Occipital lobe (tissue), 2 donors: Measurements from ENCODE around the gene LINC01488. TPM values are rescaled to one million over a fixed set of nuclear protein-coding genes. Genes with fewer than 3 reads are reported as not detected.

Experiments used
- DNase-seq: peaks from one replicate; lab custom pipeline; 2025; lab: John Stamatoyannopoulos, UW
- total RNA-seq: library from RNA; depleted of rRNA; stranded (reverse); fragments of >200 nt; gene quantifications from one replicate; pipeline ENCODE4 v1.2.3, GENCODE V29; 2014

LINC01488 gene
- total RNA-seq, 1 donor from 2014 or later, result not detected

DNA sequence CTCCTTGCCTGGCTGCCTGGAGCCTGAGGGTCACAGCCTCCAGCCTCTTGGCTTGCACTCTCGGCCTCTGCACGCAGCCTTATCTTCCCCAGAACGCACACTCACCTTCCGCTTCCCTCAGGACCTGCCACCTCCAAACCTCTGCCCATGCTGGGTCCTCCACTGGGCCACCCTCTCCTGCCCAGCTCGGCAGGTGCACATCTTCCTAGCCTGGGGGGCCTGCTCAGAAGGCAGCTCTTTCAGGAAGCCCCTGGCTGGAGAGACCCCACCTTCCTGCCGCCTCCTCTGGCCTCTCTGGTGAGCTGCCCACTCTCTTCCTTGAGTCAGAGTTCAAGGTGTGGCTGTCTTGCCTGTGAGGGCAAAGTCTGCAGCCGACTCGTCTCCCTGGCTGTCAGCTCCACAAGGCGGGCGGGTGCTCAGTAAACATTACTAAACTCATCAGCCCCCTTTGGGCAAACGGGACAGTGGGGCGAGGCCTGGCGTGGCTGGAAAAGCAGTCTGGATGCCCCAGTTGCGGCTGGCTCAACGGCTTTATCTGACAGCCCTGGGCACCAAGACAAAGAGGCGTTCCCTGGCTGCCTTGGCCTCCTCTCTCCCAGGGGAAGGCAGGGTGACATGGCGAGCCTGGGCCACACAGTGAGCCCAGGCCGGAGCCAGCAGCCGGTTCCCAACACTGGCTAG, 1.7 kb upstream of the LINC01488 start:
- no peak for DNase-seq

DNA sequence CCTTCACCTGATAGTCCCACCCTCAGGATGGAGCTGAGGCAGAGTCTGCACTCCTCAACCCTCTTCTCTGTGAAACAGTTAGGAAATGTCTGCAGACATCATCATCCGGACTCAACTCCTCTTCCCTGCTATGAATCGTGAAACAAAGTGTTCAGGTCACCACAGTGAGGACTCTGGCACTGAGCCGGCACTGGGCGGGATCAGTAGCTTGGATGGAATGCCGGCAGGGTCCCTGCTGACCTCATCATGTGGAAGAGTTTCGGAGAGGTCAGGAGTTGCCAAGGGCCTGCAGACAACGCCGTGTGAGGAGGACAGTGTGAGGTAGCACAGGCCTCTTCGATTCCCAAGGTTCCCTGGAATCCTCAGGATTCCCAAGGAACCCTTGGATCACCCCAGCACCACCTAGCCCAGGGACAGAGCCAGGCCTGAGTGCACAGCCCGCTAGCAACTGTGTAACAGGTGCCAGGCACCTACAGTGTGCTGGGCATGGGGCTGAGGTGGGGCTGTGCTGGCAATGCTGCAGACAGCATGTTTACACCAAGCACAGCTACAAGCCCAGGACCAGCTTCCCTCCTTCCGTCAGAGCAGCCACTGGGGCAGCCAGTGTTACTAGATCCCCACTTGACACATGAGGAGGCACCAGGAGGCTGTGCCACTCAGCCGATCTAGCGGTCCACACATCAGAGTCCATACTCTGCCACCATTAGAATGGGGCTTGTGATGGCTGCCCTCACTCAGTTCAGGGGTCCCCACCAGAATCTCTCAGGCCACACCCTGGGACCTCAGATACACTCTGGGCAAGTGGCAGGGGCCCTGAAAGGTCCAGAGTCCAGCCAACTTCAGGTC, 693 bp upstream of the LINC01488 start:
- DNase-seq, result no peak

DNA sequence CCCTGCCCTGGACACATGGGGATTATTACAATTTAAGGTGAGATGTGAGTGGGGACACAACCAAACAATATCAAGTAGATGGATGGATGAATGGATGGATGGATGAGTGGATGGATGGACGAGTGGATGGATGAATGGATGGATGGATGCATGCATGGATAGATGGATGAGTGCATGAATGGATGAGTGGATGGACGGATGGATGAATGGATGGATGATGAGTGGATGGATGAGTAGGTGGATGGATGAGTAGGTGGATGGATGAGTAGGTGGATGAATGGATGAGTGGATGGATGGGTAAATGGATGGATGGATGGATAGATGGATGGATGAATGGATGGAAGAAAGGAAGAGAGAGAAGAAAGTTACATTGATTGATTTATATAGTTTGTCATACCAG, 859 bp downstream of the LINC01488 start:
- no peak for DNase-seq

DNA sequence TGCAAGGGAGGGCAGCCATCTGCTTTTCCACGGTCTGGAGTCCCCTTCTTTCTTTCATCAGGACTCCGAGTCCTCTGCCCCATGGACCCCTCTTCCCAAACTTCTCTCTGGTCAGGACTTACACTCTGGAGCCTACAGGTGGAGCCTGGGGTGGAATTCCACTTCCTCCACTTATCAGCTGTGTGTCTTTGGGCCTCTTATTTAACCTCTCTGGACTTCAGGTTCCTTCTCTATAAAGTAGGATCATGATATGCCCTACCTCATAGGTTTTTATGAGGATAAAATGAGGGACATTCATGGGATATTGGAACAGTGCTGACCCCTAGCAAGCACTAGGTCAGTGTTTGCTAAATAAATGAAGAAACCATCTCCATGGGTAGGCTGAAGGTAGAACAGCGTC, 1.7 kb downstream of the LINC01488 start:
- no peak for DNase-seq

DNA sequence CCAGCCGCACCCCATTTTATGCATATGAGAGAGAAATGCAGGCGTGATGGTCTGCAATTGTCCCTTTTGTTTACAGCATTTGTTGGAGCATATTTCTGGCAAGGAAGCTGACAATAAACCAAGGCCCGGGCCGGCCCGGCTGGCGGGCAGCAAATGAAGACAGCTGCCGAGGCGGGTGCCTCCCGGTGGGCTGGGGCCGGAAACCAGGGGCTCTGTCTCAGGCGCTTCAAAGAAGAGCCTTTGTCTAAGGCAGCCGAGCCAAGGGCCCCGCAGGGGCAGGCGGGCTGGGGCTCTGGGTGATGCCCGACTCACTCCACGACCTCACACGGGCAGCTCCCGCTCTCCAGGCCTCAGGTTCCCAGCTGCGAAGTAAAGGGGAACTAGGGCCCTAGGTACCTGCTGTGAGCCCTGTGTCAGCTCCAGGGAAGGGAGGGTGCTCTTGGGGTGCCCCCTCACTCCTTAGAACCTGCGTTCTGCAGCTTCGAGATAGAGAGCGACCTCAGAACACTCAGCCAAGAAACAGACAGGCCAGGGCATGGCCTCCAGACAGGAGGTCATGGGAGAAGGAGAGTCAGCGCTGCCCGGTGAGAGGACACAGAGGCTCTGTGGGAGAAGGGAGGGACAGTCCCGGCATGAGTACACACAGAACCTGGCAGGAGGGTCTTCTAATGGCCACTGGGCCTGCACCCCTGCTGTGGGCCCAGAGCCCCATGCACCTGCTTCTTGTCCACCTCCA, 2.4 kb downstream of the LINC01488 start:
- no peak for DNase-seq

DNA sequence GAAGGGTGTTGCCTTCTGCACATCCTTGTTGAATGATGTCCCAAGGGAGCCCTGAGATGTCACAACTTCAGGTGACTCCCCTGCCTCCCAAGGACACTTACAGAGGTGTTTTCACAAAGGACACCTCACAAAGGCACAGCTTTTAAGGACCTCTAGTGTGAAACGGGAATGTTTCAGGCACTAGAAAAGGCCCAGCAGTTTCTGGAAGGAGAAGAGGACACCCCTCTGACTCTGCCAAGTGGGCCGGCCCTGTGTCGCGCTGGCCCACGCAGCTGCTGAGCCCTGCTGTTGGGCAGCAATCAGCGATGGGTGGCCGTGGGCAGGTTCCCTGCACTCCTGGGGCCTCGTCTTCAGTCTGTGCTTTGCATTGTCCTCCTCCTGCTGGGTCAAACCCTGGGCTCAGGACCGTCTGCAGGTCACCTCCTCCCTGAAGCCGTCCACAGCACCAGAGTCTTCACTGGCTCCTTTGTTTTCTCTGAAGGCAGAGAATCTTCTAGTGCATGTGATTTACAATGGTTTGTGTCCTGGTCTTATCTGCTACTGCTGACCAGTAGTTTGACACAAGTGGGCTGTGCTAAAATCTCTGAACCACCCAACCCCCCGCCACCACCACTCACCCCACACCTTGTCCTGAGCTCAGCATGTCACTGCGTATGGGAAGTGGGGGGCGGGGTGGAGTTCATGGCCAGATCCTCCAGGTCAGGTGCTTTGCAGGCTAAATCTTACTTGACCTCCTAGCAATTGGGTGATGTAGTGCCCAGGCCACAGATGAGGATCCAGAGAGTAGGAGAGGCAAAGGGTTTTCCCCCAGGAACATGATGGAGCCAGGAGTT, 3.2 kb downstream of the LINC01488 start:
- no peak for DNase-seq

DNA sequence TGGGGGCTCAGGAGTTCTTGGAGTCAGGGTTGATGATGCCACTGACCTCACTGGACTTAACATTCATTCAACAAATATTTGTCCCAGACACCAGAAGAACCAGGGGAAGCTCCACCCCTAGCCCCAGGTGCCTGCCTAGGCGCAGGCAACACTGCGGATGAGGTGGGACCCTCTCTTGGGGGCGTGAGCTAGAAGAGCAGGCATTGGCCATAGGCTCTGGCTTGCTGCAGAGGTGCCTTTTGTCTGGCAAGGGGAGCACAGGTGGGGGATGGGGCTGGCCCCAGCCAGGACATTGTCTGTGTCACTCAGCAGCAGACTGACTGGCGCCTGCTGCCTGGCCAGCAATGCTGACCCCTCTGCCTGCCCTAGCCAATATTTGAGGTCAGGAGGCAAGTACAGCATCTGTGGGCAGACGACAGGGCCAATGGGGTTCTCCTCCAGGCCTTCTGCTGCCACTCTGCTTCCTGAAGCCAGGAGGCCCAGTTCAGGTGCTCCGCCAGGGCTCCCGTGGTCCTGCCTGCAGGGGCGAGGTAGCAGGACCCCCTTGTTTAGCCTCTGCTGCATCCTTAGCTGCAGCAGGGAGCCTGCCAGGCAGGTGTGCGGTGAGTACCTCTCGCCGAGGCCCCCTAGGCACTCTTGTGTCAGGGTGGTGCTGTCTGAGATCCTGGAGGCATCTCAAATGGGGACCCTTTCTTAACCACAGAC, 4.0 kb downstream of the LINC01488 start:
- DNase-seq, result no peak

DNA sequence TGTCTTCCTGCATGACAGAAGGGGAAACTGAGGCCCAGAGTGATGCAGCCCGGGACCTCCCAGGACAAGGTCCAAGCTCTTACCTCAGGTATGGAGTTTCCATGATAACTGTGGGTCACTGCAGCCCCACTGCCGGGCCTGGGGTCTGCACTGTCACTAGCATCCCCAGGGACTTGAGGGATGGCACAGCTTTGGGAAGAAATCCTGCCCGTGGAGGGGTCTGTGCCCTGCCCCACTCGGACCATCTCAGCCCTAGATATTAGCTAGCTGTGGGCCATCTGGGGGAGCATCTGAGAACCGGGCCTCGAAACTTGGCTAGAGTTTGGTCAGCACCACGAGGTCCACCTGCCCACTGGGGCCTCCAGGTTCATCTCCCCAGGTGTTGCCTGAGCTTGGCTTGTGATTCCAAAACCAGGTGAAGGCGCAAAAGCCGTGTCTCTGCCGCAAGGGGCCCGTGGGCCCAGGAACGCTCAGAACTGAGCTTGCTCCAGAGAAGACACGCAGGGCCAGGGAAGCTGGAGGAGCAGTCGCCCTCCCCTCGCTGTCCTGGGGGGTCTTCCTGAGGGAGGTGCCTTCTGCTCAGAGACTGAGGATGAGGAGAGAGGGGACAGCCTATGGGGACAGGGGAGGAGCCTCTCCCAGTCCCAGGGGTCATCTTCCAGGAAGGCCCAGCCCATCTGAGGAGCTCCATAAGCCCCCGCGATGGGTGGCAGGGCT, 4.8 kb downstream of the LINC01488 start:
- no peak for DNase-seq

DNA sequence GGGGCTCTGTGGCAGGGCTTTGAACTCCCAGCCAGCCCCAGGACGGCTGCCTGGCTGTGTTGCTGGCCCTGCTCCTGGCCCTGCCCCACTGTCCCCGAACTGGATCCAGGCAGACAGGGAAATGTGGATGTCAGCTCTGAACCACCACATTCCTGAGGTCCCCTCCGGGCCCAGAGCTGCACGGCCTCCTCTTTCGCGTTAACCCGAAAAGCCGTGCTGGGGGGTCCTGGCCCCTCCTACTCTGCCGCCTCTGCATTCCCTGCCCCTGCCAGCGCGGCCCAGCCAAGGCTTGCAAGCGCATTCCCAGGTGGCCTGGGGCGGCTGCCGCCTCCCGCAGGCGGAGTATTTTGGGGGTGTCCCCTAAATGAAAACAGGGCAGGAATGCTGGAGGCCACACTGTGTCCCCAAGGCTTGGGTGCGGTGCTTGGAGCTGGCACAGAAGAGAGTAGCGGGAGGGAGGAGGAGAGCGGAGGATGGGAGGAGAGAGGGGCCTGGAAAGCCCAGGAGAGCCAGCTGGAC, 5.4 kb downstream of the LINC01488 start:
- no peak for DNase-seq

DNA sequence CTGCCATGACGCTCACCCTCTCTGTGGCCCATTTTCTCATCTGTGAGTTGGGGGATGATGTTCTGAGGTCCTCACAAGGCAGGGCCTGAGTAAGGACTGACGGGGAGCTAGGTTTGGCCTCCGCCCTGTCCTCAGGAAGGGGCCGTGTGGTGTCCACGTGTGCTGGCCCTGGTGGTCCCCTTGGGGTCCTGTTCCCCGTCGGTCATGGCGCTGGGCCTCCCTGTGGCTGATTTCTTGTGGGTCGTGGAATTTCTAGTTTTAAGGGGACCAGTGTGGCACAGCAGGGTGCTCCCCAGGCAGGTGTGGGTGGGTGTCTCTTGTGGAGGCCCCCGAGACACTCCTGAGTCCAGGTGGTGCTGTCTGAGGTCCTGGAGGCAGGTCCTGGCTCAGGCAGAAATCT, 5.9 kb downstream of the LINC01488 start:
- no peak for DNase-seq

DNA sequence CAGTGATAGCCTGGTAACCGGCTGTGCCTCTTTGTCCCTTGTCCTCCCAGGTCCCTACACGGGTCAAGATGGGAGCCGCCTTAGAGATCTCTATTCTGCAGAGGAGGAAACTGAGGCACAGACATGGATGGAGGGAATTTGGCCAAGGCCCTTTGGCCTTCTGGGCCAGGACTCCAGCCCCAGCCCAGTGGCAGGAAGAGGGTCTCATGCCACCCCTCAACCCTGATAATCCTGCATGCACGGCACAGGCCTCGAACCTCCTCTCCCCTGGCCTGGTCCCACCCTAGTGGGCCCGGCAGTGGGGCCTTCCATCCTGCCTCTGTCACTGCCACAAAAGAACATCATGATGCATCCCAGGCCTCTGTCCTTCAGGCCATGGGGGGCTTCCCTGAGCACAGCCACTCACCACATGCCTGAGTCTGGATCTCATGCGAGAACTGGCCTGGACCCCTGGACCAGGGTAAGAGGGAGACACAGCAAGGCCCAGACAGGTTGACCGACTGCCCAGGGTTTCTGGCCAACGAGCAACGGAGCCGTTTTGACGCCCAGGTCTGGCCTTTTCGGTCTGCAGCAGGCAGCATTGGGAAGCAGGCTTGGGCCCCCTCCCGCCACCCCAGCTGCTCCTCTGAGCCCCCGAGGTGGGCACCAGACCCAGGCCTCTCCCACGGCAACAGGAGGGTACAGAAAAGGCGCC, 6.5 kb downstream of the LINC01488 start:
- no peak for DNase-seq

DNA sequence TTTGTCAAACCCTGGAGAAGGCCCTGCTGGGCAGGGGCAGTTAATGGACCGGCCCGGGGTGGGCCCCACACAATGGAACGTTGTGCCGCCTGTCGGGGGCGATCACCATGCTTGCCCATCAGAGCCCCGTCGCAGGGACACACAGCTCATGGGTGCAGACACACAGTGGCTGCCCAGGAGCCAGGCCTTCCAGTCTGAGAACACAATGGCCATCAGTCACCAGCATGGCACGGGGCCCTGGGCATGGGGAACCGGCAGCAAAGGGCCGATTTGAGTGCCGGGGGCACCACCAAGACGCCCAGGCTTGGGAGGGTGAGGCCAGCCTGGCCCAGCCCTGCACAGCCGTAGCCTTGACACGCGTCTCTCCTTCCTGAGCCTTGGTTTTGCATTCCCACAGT, 7.1 kb downstream of the LINC01488 start:
- DNase-seq, result no peak

DNA sequence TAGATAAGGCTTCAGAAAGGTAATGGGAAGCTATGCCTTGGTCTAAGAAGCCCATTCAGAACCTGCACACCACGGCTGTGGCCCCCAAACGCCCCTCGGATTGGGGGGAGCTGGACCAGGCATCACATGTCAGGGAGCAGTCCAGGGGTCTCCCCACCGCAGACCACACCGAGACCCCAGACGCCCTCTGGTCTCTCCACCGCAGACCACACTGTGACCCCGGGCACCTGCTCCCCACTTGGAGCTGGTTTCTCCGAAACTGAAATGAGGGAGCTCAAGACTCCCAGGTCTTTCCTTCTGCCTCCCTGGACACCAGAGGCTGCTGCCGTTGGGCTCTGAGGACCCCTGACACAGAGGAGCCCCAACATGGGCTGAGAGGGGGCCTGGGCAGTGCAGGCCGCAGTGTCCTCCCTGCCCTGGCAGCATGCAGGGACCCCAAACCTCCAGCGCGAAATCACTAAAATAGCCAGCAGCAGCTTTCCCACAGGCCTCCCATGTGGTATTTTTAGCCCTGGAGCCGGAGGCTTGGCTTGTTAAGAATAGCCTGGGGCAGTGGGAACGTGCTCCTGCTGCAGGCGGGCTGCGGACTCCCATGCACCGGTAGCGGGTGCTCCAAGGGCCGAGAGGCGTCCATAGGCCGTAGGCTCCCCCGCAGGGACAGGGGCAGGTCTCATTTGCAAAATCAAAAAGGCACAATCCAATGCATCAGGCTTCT, 7.7 kb downstream of the LINC01488 start:
- DNase-seq, result no peak

DNA sequence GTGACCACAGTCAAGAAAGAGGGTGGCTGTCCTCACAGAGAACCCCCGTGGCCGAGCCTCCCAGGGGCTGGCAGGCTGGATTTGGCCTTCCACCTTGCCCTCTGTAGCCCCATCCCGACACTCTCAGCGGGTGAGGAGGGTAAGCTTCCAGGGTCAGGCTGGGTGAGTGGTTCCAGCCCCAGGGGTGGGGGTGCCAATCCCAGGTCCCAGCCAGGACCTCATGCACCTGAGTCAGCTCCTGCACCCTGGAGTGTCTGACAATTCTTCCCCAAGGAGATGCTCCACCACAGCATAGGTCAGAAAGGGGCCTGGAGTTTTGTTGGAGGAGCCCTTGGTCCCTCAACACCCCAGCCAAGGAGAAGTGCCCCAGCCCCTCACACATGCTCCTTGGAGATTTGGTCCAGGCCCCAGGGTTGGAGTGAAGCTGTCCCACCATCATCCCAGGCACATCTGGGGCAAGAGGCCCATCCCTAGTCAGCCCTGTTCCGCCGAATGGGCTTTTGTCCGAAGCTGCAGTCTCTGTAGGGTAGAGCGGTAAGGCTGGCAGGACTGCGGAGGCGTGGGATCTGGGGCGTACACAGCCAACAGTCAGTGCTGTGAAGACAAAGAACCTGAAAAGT, 8.4 kb downstream of the LINC01488 start:
- no peak for DNase-seq

DNA sequence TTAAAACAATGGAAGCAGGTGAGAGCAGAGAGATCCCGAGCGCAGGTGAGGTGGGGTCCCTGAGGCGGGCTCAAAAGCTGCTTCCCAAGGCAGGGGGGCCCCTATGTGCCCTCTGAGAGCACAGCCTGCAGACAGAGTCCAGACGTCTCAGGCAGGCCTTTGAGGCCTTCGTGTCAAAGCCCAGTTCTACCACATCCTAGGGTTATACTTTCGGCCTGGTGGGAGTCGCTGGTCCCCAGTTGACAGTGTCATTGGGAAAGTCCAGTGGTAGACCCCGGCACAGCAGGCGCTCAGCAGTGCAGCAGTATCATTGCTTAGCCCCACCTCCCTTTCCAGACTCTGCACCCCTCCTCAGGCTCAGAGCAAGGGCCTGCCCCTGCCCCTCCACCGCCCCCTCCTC, 9.1 kb downstream of the LINC01488 start:
- DNase-seq, result no peak

DNA sequence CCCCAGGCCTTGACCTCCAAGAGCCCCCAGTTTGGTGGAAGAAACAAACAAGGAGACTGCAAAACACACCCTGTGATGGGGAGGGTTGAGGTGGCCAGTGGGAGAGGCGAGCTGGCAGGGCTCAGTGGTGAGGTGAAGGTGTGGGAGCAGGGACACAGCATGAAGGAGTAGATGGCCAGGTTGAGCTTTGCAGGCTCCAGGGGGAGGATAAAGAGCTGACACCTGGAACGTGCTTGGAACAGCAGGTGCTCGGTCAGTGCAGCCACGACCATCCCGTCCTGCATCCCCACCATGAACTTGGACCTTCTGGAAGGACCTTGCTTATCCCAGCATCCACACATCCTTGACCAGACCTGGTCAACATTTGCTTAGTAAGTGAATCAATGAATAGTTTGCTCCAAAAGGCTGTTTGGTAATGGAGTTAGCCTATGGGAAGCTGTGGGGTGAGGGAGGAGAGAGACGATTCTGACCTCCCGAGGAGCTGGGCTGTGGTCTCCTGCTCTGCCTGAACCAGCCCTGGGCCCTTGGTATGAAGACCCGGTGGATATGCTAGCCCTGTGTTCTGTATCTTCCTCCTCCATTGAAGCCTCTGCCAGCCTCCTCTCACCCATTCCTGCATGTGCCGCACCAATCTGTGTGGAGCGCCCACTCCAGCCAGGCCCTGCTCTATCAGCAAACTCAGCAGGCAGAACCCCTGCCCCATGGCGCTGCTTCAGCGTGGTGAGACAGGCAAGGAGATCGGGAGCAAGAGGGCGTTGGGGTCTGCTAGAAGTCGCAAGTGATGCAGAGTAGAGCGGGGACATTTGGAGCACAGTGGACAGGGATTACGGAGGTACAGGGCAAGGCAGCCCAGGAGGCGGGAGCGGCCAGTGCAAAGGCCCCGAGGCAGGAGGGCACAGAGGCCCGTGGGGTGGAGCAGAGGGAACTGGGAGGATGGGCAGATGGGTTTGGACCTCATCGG, 9.9 kb downstream of the LINC01488 start:
- no peak for DNase-seq
